GM12878 (cell line): ENCODE results near the gene LFNG. TPM values are rescaled to one million over a fixed set of nuclear protein-coding genes. Genes with fewer than 3 reads are reported as not detected.

Experiments
- ASH2L ChIP-seq: fragments of 300-600, 200-600 bp; sonication (generic); IDR thresholded peaks from 2 replicates; pipeline ENCODE4 v1.6.1; 2017; ENCODE audit warnings: low read depth, mild to moderate bottlenecking, borderline replicate concordance
- RUNX3 ChIP-seq: IDR thresholded peaks from 2 replicates; pipeline ENCODE4 v1.6.1; 2012; ENCODE audit warnings: low read length, inconsistent platforms
- polyA plus RNA-seq, 11 experiments: library from polyadenylated mRNA; depleted of rRNA in 4 of 11; unstranded in 6 of 11; stranded (reverse) in 5 of 11; fragments of >200 nt; fragmentation: Nextera tagmentation in 4 of 11; fragmentation: Illumina TruSeq in 1 of 11; extraction: Ambion mirVana in 4 of 11; extraction: Trizol in 1 of 11; gene quantifications; 1 replicate in 1 of 11; 2 replicates in 10 of 11; pipeline versions ENCODE4 v1.2.1 to v1.2.3, GENCODE V29; 2011 to 2016; ENCODE audit warnings: inconsistent platforms in 2 of 11, missing spikeins in 2 of 11, low read depth in 1 of 11
- total RNA-seq, 4 experiments: library from RNA; depleted of rRNA in 3 of 4; stranded (reverse); fragments of >200 nt in 3 of 4; fragmentation: Illumina TruSeq in 1 of 4; extraction: Trizol in 1 of 4; gene quantifications; 2 replicates each; pipeline versions ENCODE4 v1.2.1 to v1.2.3, GENCODE V29; 2013 to 2021
- TF ChIP-seq, protein P1 (sequence below): fragments of 450-650 bp; formaldehyde crosslinking; IDR thresholded peaks from 2 replicates; pipeline ENCODE4 v1.4.0; 2020; ENCODE audit warnings: mild to moderate bottlenecking, moderate library complexity
- TF ChIP-seq, protein P2 (sequence below): IDR thresholded peaks from 2 replicates; pipeline ENCODE4 v1.6.1; 2011; ENCODE audit warnings: mild to moderate bottlenecking, low read depth, low read length, moderate library complexity; ENCODE audit not compliant: insufficient replicate concordance

LFNG gene
- total and polyA plus RNA-seq, 10 of the 15 experiments (the other 5 are each of a cell fraction or from before 2014, with no cell fraction given) = 0.09 to 0.68 (median 0.33) TPM; not detected in 2

- TF ChIP-seq, protein P1, sequence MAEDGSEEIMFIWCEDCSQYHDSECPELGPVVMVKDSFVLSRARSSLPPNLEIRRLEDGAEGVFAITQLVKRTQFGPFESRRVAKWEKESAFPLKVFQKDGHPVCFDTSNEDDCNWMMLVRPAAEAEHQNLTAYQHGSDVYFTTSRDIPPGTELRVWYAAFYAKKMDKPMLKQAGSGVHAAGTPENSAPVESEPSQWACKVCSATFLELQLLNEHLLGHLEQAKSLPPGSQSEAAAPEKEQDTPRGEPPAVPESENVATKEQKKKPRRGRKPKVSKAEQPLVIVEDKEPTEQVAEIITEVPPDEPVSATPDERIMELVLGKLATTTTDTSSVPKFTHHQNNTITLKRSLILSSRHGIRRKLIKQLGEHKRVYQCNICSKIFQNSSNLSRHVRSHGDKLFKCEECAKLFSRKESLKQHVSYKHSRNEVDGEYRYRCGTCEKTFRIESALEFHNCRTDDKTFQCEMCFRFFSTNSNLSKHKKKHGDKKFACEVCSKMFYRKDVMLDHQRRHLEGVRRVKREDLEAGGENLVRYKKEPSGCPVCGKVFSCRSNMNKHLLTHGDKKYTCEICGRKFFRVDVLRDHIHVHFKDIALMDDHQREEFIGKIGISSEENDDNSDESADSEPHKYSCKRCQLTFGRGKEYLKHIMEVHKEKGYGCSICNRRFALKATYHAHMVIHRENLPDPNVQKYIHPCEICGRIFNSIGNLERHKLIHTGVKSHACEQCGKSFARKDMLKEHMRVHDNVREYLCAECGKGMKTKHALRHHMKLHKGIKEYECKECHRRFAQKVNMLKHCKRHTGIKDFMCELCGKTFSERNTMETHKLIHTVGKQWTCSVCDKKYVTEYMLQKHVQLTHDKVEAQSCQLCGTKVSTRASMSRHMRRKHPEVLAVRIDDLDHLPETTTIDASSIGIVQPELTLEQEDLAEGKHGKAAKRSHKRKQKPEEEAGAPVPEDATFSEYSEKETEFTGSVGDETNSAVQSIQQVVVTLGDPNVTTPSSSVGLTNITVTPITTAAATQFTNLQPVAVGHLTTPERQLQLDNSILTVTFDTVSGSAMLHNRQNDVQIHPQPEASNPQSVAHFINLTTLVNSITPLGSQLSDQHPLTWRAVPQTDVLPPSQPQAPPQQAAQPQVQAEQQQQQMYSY (CRISPR knock-in tag) = no peak
- TF ChIP-seq ASH2L (no peak), RUNX3 (no peak)
- TF ChIP-seq, protein P2, sequence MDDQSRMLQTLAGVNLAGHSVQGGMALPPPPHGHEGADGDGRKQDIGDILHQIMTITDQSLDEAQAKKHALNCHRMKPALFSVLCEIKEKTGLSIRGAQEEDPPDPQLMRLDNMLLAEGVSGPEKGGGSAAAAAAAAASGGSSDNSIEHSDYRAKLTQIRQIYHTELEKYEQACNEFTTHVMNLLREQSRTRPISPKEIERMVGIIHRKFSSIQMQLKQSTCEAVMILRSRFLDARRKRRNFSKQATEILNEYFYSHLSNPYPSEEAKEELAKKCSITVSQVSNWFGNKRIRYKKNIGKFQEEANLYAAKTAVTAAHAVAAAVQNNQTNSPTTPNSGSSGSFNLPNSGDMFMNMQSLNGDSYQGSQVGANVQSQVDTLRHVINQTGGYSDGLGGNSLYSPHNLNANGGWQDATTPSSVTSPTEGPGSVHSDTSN = no peak
Measured at GRCh38 chr7:2476776-2477446, 42.7 kb upstream of the LFNG start (continued).
